HEK293 (cell line): ENCODE data around the gene CACNA1H.

ENCODE experiments used
- PBX3 ChIP-seq: sonication (generic); formaldehyde crosslinking; IDR thresholded peaks from 2 replicates; pipeline ENCODE4 v1.8.1; 2022; ENCODE audit warnings: mild to moderate bottlenecking, moderate library complexity, missing genetic modification reagents
- ZNF221 ChIP-seq: fragments of 450-650 bp; formaldehyde crosslinking; IDR thresholded peaks from 2 replicates; pipeline ENCODE4 v1.5.1; 2017; ENCODE audit warnings: missing biosample characterization, missing genetic modification characterization, borderline replicate concordance
- ZNF501 ChIP-seq: fragments of 450-650 bp; formaldehyde crosslinking; IDR thresholded peaks from 2 replicates; pipeline ENCODE4 v1.5.1; 2016; ENCODE audit warnings: missing biosample characterization, missing genetic modification characterization

- no peak for TF ChIP-seq PBX3 (CRISPR knock-in tag)
- no peak for TF ChIP-seq ZNF501
- no peak for TF ChIP-seq ZNF221 (tag by site-specific recombination)
These were observed at the start of gene CACNA1H for GRCh38 chr16:1152651-1153259.
